Gastroesophageal sphincter (tissue), 3 donors: ENCODE results near the gene MISP3.

ENCODE experiments used
- CTCF ChIP-seq, 4 experiments: fragments of 200-600 bp in 2 of 4; fragments of 450-650 bp in 2 of 4; sonication (generic) in 1 of 4; IDR thresholded peaks; one replicate each; pipeline ENCODE4 v1.5.1; 2017 to 2019; ENCODE audit warnings: antibody characterized with exemption in 4 of 4, mild to moderate bottlenecking in 2 of 4, moderate library complexity in 2 of 4
- POLR2A ChIP-seq, 2 donors: fragments of 450-650 bp; IDR thresholded peaks; one replicate each; pipeline ENCODE4 v1.6.1; 2017; ENCODE audit warnings: antibody characterized with exemption in 2 of 2, mild to moderate bottlenecking in 2 of 2, moderate library complexity in 1 of 2

GRCh38 chr19:14027856-14028450 lies 44.6 kb upstream of the MISP3 start, which contains the start of gene RLN3:
- TF ChIP-seq CTCF (IDR thresholded peaks at IDR 0.05) (no peak), POLR2A (IDR thresholded peaks at IDR 0.05) (no peak)
